IMR-90 (cell line): Measurements from ENCODE around the gene FAM83F. TPM values are rescaled to one million over a fixed set of nuclear protein-coding genes. Genes with fewer than 3 reads are reported as not detected.
A peak's percentile ranks its signal among the peaks of the same experiment; 100 is the strongest.

Source experiments
- ATAC-seq: fragments of 200-7000 bp; cut with Tn5 transposase; 2 replicates; pipeline ENCODE4 v1.9.1; 2020; ENCODE audit warnings: low read depth, mild to moderate bottlenecking, moderate library complexity
- BruUV-seq: library from RNA; stranded (reverse); fragments of 400-500 nt; replicated peaks from 2 replicates; lab custom pipeline; 2021; lab: Mats Ljungman, UMichigan
- CTCF ChIA-PET: fragments of 300-600 bp; formaldehyde crosslinking; extraction: SDS; loops from one replicate; lab custom pipeline; 2021; ENCODE audit warnings: antibody characterized with exemption; lab: Yijun Ruan, JAX
- POLR2A ChIA-PET: fragments of 300-600 bp; sonication (Branson Sonifier 250); formaldehyde crosslinking; loops from one replicate; lab custom pipeline; 2022; ENCODE audit warnings: antibody characterized with exemption; ENCODE audit not compliant: unreplicated experiment; lab: Charles Lee
- DNase-seq: peaks from one replicate; pipeline ENCODE4 v3.0.0; 2013
- H2AFZ ChIP-seq: replicated peaks from 2 replicates; pipeline ENCODE3; 2013; ENCODE audit warnings: low read length, mild to moderate bottlenecking; ENCODE audit not compliant: poor library complexity
- H2AK5ac ChIP-seq: 2 replicates; pipeline ENCODE4 v1.6.1; 2013; ENCODE audit warnings: low read depth, low read length, inconsistent platforms
- H2AK9ac ChIP-seq: replicated peaks from 2 replicates; pipeline ENCODE3; 2013; ENCODE audit warnings: mild to moderate bottlenecking, low read depth, low read length, moderate library complexity; ENCODE audit not compliant: poor library complexity
- H2BK120ac ChIP-seq: 2 replicates; pipeline ENCODE4 v1.6.1; 2013; ENCODE audit warnings: low read depth, low read length, inconsistent platforms
- H2BK15ac ChIP-seq: 3 replicates; pipeline ENCODE4 v1.6.1; 2013; ENCODE audit warnings: low read depth, low read length, inconsistent platforms
- H2BK20ac ChIP-seq: 2 replicates; pipeline ENCODE4 v1.6.1; 2013; ENCODE audit warnings: low read depth, mild to moderate bottlenecking, inconsistent platforms, low read length, moderate library complexity
- H2BK5ac ChIP-seq: 2 replicates; pipeline ENCODE4 v1.6.1; 2013; ENCODE audit warnings: mild to moderate bottlenecking, low read depth, low read length, inconsistent platforms; ENCODE audit not compliant: poor library complexity, severe bottlenecking
- H3K14ac ChIP-seq: replicated peaks from 2 replicates; pipeline ENCODE4 v1.6.1; 2013; ENCODE audit warnings: low read depth, low read length, inconsistent platforms
- H3K18ac ChIP-seq: 2 replicates; pipeline ENCODE4 v1.6.1; 2013; ENCODE audit warnings: low read depth, low read length, control low read depth
- H3K23ac ChIP-seq: 2 replicates; pipeline ENCODE4 v1.6.1; 2013; ENCODE audit warnings: low read depth, low read length, inconsistent platforms
- H3K27ac ChIP-seq: 2 replicates; pipeline ENCODE4 v1.5.1; 2013; ENCODE audit warnings: mild to moderate bottlenecking, control low read depth, low read length; ENCODE audit not compliant: insufficient read depth
- H3K27me3 ChIP-seq: 2 replicates; pipeline ENCODE4 v1.6.1; 2013; ENCODE audit warnings: low read length; ENCODE audit not compliant: control insufficient read depth, insufficient read depth
- H3K36me3 ChIP-seq: 2 replicates; pipeline ENCODE4 v1.6.1; 2013; ENCODE audit warnings: low read length, mixed read lengths; ENCODE audit not compliant: control insufficient read depth, insufficient read depth
- H3K4ac ChIP-seq: 2 replicates; pipeline ENCODE4 v1.6.1; 2013; ENCODE audit warnings: low read depth, low read length, inconsistent platforms
- H3K4me1 ChIP-seq: 2 replicates; pipeline ENCODE4 v1.6.1; 2013; ENCODE audit warnings: low read length, mixed read lengths; ENCODE audit not compliant: control insufficient read depth, insufficient read depth
- H3K4me2 ChIP-seq: 2 replicates; pipeline ENCODE4 v1.6.1; 2013; ENCODE audit warnings: low read depth, mild to moderate bottlenecking, control low read depth, low read length, moderate library complexity
- H3K4me3 ChIP-seq: 2 replicates; pipeline ENCODE4 v1.5.1; 2013; ENCODE audit warnings: low read depth, mild to moderate bottlenecking, control low read depth, low read length, moderate library complexity; ENCODE audit not compliant: insufficient read depth
- H3K56ac ChIP-seq: 2 replicates; pipeline ENCODE4 v1.6.1; 2013; ENCODE audit warnings: low read length, inconsistent platforms; ENCODE audit not compliant: insufficient read depth; ENCODE audit errors: extremely low read depth
- H3K79me1 ChIP-seq, 2 experiments: 2 replicates each; pipeline ENCODE4 v1.6.1; 2013; ENCODE audit warnings: low read length in 2 of 2, inconsistent platforms in 1 of 2, low read depth in 1 of 2
- H3K9ac ChIP-seq: 2 replicates; pipeline ENCODE4 v1.6.1; 2013; ENCODE audit warnings: low read depth, low read length, control low read depth
- H3K9me1 ChIP-seq: 2 replicates; pipeline ENCODE4 v1.6.1; 2013; ENCODE audit warnings: low read length, inconsistent platforms; ENCODE audit not compliant: insufficient read depth
- H3K9me3 ChIP-seq: 2 replicates; pipeline ENCODE4 v1.6.1; 2013; ENCODE audit warnings: low read length; ENCODE audit not compliant: control insufficient read depth, insufficient read depth
- H4K20me1 ChIP-seq: 2 replicates; pipeline ENCODE4 v1.6.1; 2013; ENCODE audit warnings: low read length, inconsistent platforms; ENCODE audit not compliant: insufficient read depth
- H4K5ac ChIP-seq: 2 replicates; pipeline ENCODE4 v1.6.1; 2013; ENCODE audit warnings: mild to moderate bottlenecking, low read depth, low read length, control low read depth
- H4K8ac ChIP-seq, 2 experiments: 2 replicates each; pipeline ENCODE4 v1.6.1; 2013; ENCODE audit warnings: low read depth in 2 of 2, low read length in 2 of 2, control low read depth in 1 of 2, inconsistent platforms in 1 of 2
- H4K91ac ChIP-seq: 2 replicates; pipeline ENCODE4 v1.6.1; 2013; ENCODE audit warnings: low read depth, low read length, inconsistent platforms; ENCODE audit not compliant: insufficient read depth
- BHLHE40 ChIP-seq: fragments of 150-350 bp; IDR thresholded peaks from 2 replicates; pipeline ENCODE4 v1.6.1; 2016; ENCODE audit warnings: mild to moderate bottlenecking, low read depth, low read length
- CEBPB ChIP-seq: IDR thresholded peaks from 2 replicates; pipeline ENCODE4 v1.6.1; 2012; ENCODE audit warnings: low read depth, low read length, improper control_type of control experiment
- CHD1 ChIP-seq: IDR thresholded peaks from 2 replicates; pipeline ENCODE4 v1.6.1; 2012; ENCODE audit warnings: low read depth, low read length, improper control_type of control experiment
- FOS ChIP-seq: fragments of 150-350 bp; IDR thresholded peaks from 2 replicates; pipeline ENCODE4 v1.6.1; 2016; ENCODE audit warnings: low read depth, low read length
- MAFK ChIP-seq: IDR thresholded peaks from 2 replicates; pipeline ENCODE4 v1.6.1; 2012; ENCODE audit warnings: low read depth, low read length, improper control_type of control experiment
- MAZ ChIP-seq: IDR thresholded peaks from 2 replicates; pipeline ENCODE4 v1.6.1; 2012; ENCODE audit warnings: low read depth, mild to moderate bottlenecking, low read length, improper control_type of control experiment, moderate library complexity, borderline replicate concordance
- MXI1 ChIP-seq: IDR thresholded peaks from 2 replicates; pipeline ENCODE4 v1.6.1; 2012; ENCODE audit warnings: low read depth, mild to moderate bottlenecking, low read length, moderate library complexity, borderline replicate concordance
- NFE2L2 ChIP-seq: fragments of 150-350 bp; IDR thresholded peaks from 2 replicates; pipeline ENCODE4 v1.6.1; 2016; ENCODE audit warnings: low read depth, mild to moderate bottlenecking, low read length
- POLR2A ChIP-seq: IDR thresholded peaks from 2 replicates; pipeline ENCODE4 v1.6.1; 2012; ENCODE audit warnings: mild to moderate bottlenecking, low read depth, low read length
- RAD21 ChIP-seq: IDR thresholded peaks from 2 replicates; pipeline ENCODE4 v1.6.1; 2012; ENCODE audit warnings: low read length, improper control_type of control experiment
- RCOR1 ChIP-seq: IDR thresholded peaks from 2 replicates; pipeline ENCODE4 v1.6.1; 2012; ENCODE audit warnings: mild to moderate bottlenecking, low read length, improper control_type of control experiment; ENCODE audit not compliant: insufficient replicate concordance
- RFX5 ChIP-seq: IDR thresholded peaks from 2 replicates; pipeline ENCODE4 v1.8.0; 2012; ENCODE audit warnings: low read depth, mild to moderate bottlenecking, low read length, moderate library complexity
- SMC3 ChIP-seq: fragments of 150-350 bp; IDR thresholded peaks from 2 replicates; pipeline ENCODE4 v1.6.1; 2016; ENCODE audit warnings: low read depth, mild to moderate bottlenecking, antibody characterized with exemption, low read length, moderate library complexity
- USF2 ChIP-seq: fragments of 150-350 bp; IDR thresholded peaks from 2 replicates; pipeline ENCODE4 v1.6.1; 2017; ENCODE audit warnings: mild to moderate bottlenecking, antibody characterized with exemption, low read length, low read depth
- WGBS, 2 experiments: methylation state at CpG; one replicate each; pipeline versions ENCODE4 v1.1.5 to v1.1.7; 2013; ENCODE audit warnings: missing lambda C conversion rate in 2 of 2; ENCODE audit not compliant: insufficient read length in 1 of 2; ENCODE audit errors: extremely low coverage in 2 of 2; 5-methylcytosine and 5-hydroxymethylcytosine counted together
- dilution Hi-C: fragments of 300-500 bp; cut with HindIII; formaldehyde crosslinking; loops from one replicate; pipeline ENCODE4 v1.14.3; 2018; ENCODE audit warnings: low sequenced_read_pairs; ENCODE audit not compliant: unreplicated experiment
- in situ Hi-C: fragments of 300-500 bp; cut with MboI; formaldehyde crosslinking; loops from 3 replicates; pipeline ENCODE4 v1.14.3; 2019; ENCODE audit warnings: low sequenced_read_pairs, inconsistent platforms, mixed read lengths
- intact Hi-C: fragments of 100-400 bp; cut with micrococcal nuclease; formaldehyde crosslinking; loops from 2 replicates; pipeline ENCODE4 v1.10.0; 2022
- polyA plus RNA-seq, 3 experiments: library from polyadenylated mRNA; depleted of rRNA; stranded (reverse); fragments of >200 nt; gene quantifications; 2 replicates each; pipeline ENCODE4 v1.2.3, GENCODE V29; 2012; ENCODE audit warnings: low replicate concordance in 1 of 3
- total RNA-seq: library from RNA; depleted of rRNA; stranded (reverse); fragments of >200 nt; gene quantifications from 2 replicates; pipeline ENCODE4 v1.2.3, GENCODE V29; 2012
- TF ChIP-seq, protein P1 (sequence below): conservative IDR thresholded peaks from 2 replicates; pipeline ENCODE4 v1.5.1; 2012; ENCODE audit warnings: mild to moderate bottlenecking, low read depth, low read length, improper control_type of control experiment
- TF ChIP-seq, protein P2 (sequence below): fragments of 150-350 bp; IDR thresholded peaks from 2 replicates; pipeline ENCODE4 v1.6.1; 2016; ENCODE audit warnings: low read depth, mild to moderate bottlenecking, low read length, moderate library complexity, borderline replicate concordance

Gene FAM83F
- total and polyA plus RNA-seq, 2 of the 4 experiments (the other 2 are of a cell fraction) = not detected

DNA sequence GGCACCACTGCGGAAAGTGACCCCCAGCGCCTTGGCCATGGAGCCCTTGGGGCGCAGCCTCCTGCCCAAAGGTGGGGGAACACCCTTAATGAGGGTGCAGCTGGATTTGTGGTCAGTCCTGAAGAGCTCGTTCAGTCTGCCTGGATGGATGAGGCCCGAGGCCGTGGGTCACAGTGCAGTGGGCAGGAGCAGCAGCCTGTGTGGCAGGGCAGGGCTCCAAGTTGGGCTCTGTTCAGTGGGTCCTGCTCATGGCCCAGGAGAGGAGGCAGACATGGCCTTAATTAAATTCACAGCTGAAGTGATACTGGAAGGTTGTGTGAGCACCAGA is 33.3 kb downstream of the FAM83F start:
- Histone ChIP-seq H3K9me1 (no peaks in the 10 kb centered on the region), H3K4me3 (no peak overlapping the region), H3K27ac (no peak overlapping the region), H3K9ac (no peak overlapping the region), H2AK5ac (no peak overlapping the region), H4K5ac (no peak overlapping the region), H2BK15ac (no peak overlapping the region), H4K8ac (no peak overlapping the region), H3K9me3 (no peaks in the 10 kb centered on the region), H3K27me3 (peaks cover 55% of the 10 kb centered on the region), H2AFZ (no peak overlapping the region), H3K4me2 (no peak overlapping the region), H3K56ac (no peak overlapping the region), H3K36me3 (no peaks in the 10 kb centered on the region), H3K4ac (no peak overlapping the region), H3K23ac (no peak overlapping the region), H4K20me1 (no peaks in the 10 kb centered on the region), H2AK9ac (peak overlapping the region; percentile 28), H2BK5ac (no peak overlapping the region), H3K18ac (no peak overlapping the region), H3K79me1 (no peaks in the 10 kb centered on the region), H2BK20ac (no peak overlapping the region), H2BK120ac (no peak overlapping the region), H4K91ac (no peak overlapping the region), H3K14ac (no peak overlapping the region), H3K4me1 (no peaks in the 10 kb centered on the region)
- BruUV-seq = no TSS peak
- TF ChIP-seq CEBPB = no peak
- TF ChIP-seq POLR2A = no peak
- no peak for TF ChIP-seq NFE2L2
- no peak for TF ChIP-seq RAD21
- TF ChIP-seq MAFK = no peak
- TF ChIP-seq RFX5 = no peak
- TF ChIP-seq, protein P1, sequence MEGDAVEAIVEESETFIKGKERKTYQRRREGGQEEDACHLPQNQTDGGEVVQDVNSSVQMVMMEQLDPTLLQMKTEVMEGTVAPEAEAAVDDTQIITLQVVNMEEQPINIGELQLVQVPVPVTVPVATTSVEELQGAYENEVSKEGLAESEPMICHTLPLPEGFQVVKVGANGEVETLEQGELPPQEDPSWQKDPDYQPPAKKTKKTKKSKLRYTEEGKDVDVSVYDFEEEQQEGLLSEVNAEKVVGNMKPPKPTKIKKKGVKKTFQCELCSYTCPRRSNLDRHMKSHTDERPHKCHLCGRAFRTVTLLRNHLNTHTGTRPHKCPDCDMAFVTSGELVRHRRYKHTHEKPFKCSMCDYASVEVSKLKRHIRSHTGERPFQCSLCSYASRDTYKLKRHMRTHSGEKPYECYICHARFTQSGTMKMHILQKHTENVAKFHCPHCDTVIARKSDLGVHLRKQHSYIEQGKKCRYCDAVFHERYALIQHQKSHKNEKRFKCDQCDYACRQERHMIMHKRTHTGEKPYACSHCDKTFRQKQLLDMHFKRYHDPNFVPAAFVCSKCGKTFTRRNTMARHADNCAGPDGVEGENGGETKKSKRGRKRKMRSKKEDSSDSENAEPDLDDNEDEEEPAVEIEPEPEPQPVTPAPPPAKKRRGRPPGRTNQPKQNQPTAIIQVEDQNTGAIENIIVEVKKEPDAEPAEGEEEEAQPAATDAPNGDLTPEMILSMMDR = no peak
- TF ChIP-seq RCOR1 = no peak
- TF ChIP-seq USF2 = no peak
- TF ChIP-seq MAZ = no peak
- no peak for TF ChIP-seq BHLHE40
- TF ChIP-seq, protein P2, sequence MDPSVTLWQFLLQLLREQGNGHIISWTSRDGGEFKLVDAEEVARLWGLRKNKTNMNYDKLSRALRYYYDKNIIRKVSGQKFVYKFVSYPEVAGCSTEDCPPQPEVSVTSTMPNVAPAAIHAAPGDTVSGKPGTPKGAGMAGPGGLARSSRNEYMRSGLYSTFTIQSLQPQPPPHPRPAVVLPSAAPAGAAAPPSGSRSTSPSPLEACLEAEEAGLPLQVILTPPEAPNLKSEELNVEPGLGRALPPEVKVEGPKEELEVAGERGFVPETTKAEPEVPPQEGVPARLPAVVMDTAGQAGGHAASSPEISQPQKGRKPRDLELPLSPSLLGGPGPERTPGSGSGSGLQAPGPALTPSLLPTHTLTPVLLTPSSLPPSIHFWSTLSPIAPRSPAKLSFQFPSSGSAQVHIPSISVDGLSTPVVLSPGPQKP = no peak
- TF ChIP-seq CHD1 = no peak
- TF ChIP-seq MXI1 = no peak
- no peak for TF ChIP-seq FOS
- TF ChIP-seq SMC3 = no peak
- ChIA-PET CTCF (interaction anchor here (0.7 kb wide), 1 partner anchor 9 kb away, joined by 3 read pairs; no protein-coding TSS in a partner anchor), POLR2A (interaction anchor here (0.5 kb wide), 1 partner anchor 95 kb away, joined by 3 read pairs; no protein-coding TSS in a partner anchor)
- dilution Hi-C loops = no loop called here
- intact Hi-C loops = no loop called here
- ATAC-seq (no peak), DNase-seq (no peak)
- WGBS, 2 experiments = 42% methylated on average over 2 of the region's 6 CpGs; no CpG with 5 or more reads in 1 of the 2 experiments
- in situ Hi-C loops = loop anchor here (5.0 to 25.0 kb wide), 2 partner anchors 491 to 866 kb away; partner anchors contain the start of gene CBX7
